Fibroblast of upper back skin (primary cell): Measurements from ENCODE around the gene COMP.
"Not testable (repeated sequence)": the region's sequence is repeated elsewhere in the genome, so short reads cannot be mapped to it uniquely, and the experiment has no call there.

ENCODE experiments used
- DNase-seq: peaks from one replicate; pipeline ENCODE4 v3.0.0-alpha.2; 2013

COMP gene

DNA sequence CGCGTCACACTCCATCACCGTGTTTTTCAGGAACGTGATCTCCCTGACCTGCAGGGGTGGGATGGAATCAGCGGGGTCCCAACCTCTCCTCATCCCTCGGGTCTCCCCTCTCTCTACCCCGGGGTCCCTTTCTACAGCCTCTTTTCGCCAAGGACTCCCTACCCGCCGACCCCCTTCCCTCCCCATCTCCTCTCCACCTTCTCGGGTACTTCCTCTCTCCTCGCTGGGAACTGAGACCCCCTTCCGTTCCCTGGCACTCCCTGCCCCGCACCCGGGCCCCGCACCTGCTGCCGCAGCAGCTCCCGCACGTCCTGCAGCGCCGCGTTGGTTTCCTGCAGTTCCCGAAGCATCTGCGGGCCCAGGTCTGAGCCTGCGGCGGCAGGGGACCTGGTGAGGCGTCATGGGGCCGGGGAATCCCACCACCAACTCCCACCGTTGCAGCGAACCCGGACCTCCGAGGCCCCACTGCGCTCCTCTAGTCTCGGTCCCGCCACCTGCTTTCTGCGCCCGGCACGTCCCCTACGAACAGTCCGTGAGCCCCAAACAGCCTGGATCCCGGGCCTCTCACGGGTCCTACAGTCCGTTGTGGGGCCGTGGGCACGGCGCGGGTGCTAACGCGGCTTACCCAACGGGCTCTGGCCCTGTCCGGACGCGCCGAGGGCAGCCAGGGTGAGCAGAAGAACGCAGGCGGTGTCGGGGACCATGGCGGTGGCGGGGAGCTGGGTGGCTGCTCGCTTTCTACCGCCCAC lies at the start of gene COMP:
TSS of gene COMP (minus strand) at position 740 of the 749 bp plus-strand sequence. CDS start at position 704, 36 bp downstream.
- DNase-seq, result no peak

DNA sequence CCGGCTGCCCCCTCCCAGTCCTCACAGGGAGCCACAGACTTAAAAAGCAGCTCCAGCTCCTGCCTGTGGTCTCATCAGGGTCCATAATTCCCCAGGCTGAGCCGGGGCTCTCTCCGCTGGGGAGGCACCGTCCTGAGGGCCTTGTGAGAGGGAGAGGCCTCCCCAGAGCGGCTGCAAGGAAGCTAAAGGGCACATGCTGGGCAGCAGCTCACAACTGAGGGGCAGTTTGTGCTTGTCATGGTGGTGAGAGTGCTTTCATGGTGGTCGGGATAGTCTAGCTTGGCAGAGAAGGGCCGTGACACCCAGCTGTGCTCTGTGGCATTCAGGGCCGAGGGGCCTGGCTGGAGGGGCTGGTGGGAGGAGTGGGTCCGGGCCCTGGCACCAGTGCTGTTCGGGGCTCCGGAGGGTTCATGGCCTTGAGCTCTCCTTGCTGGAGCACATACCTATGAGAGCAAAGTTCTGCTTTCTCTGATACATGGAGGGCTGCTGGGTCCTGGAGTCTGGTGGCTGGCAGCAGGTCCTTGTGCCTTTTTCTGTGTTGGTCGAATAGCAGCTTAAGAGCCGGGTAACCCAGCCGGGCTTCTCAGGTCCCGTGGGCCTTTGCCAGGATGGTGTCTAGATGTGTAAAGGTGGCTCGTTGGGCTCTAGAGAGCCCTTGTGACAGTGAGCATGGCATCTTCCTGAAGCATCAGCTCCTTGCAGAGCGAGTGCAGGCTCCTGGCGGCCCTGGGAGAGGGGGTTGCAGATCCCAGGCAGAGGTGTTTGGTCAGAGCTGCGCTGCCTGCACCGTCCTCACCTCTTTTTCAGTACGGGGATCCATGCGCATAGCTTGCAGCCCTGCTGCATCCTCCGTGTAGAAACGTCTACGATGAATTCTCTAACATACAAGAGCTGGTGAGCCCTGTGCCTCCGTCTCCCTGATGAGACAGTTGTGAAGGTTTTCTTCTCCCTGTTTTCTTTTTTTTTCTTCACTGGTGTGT lies 49.5 kb upstream of the COMP start:
- DNase-seq, result no peak

DNA sequence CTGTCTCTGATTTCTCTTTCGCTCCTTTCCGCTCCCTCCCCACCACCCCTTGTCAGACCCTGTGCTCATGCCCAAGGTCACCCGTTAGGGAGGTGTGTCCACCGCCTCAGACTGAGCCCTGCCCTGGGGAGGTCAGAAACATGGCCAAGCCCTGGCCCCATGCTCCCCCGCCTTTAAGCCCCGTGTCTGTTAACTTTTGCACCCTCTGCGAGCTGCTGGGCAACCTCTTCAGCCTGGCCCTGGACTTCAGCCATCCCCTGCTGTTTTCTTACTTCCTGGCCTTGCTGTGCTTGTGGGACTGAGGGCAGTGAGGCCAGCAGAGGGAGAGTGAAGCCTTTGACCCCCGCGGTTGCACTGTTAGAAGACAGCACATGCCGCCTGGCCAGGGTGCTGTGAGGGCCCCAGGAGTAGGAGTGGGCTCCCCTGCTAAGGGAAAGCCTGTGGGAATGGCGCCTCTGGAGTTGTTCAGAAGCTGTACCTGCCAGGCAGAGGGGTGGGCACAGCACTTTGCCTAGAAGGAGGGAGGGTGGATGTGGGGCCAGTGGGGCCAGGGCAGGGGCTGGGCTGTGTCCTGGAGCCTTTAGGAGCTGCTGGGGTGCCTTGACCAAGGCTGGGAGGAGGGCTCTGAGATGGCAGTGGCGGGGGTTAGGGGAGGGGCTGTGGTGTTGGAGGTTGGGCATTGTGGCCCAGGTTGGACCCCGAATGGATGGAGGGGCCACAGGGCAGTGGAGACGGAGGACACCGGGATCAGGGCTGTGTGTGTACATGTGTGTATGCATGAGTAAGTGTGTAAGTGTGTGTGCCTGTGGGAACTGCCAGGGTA lies 48.6 kb upstream of the COMP start:
- no peak for DNase-seq

DNA sequence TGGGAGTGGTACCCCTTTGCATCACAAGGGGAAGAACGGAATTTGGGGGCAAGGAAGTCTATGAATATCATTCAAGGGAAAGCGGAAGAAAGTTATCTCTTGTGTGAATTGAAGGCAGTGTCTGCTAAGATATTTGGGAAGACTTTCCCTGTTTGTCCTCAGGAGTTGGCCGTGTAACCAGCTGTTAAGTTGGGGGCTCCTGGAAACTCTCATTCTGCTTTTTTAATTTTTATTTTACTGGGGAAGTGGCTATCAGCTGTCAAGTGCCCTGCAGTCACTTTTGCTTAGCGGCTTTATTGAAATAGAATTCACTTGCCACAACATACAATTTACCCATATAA lies 43.5 kb upstream of the COMP start:
- no peak for DNase-seq

DNA sequence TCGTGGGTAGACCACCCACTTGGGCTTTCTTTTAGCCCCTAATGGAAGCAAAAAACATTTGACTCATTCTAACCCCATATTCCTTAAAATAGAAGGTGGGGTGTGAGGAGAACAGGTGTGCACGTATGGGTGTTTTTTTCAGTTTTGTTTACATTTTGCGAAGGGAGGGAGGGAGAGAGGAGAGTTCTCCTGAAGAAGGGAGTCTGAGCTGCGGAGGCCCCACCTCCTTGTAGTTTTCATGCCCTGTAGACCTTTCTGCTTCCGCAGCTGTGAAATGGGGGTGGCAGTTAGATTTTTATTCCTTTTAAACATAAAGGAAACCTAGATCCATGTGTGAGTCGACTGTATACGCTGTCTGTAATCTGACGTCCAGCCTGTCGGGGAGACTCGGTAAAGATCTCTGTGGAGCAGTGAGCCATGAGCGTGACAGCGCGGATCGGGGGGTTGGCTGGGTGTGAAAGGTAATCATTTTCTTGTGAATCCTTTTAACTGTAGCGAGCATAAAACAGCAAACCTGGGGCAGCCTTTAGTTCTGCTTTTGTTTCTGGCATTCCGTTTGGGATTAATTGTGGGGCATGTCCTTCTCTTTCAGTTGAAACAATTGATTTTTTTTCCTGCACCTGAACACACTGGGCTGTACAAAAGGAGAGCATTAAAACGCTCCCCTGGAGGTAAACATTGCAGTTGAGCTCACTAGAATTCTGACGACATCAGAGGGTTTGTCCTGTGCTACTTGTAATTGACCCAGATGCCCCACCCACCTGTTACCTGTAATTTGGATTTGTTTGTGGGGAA lies 42.9 kb upstream of the COMP start:
- no peak for DNase-seq

DNA sequence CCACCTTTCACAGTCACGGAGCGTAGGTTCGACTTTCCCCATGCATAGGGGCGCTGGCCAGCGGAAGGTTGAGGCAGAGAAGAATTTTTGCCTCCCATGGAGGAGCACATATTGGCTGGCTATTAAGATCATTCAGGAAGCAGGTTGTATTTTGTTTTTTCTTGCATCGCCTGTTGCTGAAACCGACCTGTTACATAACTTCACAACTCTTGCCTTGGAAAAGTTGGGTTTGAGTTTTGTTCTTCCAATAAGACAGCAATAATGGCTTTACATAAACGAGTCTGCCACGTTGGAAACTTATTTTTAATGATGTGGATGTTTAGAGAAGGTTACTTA lies 42.0 kb upstream of the COMP start:
- no peak for DNase-seq

DNA sequence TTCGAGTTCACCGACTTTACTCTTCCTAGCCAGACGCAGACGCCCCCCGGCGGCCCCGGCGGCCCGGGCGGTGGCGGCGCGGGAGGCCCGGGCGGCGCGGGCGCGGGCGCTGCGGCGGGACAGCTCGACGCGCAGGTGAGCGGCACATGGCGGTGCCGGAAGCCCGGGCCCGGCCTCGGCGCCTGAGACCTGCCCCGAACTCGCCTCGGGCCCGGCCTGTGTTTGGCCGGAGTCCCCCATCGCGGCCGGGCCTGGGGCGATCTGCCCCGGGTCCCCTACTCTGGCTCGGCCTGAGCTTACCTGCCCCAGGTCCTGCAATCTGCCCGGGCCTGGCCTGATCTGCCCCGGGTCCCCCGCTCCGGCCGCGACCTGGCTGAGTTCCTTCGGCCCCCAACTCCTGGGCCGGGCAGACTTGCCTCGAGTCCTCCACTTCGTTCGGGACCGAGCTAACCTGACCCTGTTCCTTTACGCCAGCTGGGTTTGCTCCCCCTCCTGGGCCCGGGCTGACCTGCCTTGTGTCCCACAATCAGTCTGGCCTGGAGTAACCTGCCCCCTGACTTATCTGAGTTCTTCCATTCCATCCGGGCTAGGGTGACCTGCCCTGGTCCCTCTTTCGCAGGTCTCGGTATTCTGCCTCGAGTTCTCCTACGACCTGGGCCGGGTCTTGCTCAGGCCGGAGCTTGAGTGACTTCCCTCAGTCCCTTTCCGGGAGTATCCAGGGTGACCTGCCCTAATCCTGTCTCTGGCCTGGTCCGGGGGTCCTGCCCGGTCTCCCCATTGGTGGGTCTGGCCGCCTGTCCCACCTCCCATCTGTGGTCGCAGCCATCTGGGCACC lies 41.4 kb upstream of the COMP start:
- DNase-seq, result no peak

DNA sequence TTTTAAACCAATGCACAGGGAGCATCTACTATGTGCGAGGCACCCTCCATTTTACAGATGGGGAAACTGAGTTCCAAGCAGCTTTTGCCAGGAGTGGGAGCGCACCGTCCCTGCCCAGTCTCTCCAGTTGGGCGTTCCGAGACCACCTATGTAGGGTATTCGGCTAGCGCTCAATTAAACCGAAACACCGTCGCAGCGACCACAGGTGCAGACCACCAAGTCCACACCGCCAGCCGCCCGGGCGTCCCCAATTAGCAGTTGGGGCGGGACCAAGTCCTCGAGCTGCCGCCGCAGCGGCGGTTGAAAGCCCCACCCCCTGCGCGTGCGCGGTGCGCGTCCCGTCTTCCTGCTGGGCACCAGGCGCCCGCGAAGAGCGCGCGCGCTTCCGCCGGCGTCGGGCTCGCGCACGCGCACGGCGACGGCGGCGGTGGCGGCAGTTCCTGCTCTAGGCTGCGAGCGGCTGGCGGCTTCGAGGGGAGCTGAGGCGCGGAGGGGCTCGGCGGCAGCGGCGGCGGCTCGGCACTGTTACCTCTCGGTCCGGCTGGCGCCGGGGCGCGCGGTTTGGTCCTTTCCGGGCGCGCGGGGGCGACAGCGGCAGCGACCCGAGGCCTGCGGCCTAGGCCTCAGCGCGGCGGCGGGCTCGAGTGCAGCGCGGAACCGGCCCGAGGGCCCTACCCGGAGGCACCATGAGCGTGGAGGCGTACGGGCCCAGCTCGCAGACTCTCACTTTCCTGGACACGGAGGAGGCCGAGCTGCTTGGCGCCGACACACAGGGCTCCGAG lies 40.6 kb upstream of the COMP start, which contains the start of gene UPF1:
TSS of gene UPF1 (plus strand) at position 436 of the 782 bp plus-strand sequence. CDS start at position 687, 251 bp downstream.
- DNase-seq, result peak; percentile 89

DNA sequence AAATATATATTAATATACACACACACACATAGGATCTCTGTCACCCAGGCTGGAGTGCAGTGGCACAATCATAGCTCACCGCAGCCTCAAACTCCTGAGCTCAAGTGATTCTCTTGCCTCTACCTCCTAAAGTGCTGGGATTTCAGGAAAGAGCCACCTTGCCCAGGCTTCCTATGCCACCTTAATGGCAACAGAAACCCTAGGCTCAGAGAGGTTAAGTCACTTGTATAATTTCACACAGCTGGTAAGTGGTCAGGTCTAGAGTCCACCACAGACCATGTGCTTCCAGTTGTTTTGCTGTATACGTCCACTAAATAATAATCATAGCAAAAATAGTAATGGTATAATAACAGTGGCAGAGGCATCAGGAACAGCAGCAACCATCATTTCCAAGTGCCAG lies 39.4 kb upstream of the COMP start:
- no peak for DNase-seq

DNA sequence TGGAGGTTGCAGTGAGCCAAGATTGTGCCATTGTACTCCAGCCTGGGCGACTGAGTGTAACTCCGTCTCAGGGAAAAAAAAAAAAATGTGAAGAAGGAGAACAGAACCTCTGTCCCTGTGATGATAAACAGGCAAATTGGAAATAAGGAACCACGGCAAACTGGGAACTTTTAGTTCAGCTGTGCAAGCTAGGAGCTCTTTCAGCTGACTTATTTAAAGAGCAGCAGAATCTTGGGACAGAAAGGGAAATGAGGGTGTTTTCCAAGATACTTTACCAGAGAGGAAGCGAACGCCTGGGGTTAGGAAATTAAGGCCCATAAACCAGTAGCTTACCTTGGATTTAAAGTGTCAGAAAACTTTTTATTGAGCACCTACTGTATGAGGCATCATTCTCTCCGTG lies 37.7 kb upstream of the COMP start:
- no peak for DNase-seq

DNA sequence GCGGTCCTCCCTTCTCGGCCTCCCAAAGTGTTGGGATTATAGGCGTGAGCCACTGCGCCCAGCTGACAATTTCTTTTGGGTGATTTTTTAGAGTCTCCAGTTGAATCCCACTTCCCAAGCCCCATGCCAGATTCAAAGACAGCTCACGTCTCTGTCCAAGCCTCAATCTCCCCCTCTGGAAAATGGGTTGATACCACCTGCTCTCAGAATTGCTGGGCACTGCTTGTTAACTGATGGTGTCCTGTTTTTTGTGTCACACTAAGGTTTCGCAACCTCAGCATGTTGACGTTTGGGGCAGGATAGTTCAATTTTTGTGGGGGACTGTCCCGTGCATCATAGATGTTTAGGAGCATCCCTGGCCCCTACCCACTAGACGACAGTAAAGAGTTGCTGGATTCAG lies 26.5 kb upstream of the COMP start:
- no peak for DNase-seq

DNA sequence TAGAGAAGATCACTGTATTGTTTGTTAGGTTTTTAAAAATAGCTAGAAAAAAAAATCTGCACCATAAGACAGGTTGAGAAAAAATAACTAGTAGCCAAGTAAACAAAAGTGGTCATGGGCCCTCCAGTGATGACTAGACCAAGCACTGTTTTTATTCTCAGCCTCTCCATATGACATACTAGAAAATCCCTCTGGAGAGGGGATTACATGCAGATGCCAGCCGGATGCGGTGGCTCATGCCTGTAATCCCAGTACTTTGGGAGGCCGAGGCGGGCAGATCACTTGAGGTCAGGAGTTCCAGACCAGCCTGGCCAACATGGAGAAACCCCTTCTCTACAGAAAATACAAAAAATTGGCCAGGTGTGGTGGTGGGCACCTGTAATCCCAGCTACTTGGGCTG lies 25.5 kb upstream of the COMP start:
- DNase-seq, result not testable (repeated sequence)

DNA sequence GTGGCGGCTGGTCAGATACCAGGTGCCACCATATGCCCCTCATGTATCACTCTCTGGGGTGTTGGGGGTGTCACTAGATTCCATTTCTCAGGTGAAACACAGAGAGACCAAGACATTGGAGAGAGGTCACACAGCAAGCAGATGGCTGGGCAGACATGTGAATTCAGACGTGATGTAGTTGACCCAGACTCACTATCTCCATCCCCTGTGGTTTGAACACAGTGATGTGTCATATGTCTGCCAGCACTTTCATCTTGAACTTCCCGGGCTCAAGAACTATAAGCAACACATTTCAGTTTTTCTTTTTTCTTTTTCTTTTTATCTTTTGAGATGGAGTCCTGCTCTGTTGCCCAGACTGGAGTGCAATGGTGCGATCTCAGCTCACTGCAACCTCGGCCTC lies 24.6 kb upstream of the COMP start:
- DNase-seq, result no peak

DNA sequence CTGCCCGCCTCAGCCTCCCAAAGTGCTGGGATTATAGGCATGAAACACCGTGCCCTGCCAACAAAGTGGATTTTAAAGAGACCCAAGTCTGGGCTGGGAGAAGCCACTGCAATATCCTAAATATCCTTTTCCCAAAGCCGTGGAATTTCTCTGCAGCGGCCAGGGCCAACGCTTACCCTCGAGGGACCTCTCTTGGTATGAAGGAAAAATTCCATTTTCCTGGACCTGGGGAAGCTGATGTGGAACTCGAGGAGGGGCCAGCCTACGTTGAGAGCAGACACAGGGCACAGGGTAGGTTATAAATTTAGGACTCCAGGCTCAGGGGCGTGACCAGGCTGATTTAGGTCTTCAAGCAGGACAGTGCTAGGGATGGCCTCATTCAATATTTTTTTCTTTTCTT lies 23.0 kb upstream of the COMP start:
- DNase-seq, result peak; percentile 67

DNA sequence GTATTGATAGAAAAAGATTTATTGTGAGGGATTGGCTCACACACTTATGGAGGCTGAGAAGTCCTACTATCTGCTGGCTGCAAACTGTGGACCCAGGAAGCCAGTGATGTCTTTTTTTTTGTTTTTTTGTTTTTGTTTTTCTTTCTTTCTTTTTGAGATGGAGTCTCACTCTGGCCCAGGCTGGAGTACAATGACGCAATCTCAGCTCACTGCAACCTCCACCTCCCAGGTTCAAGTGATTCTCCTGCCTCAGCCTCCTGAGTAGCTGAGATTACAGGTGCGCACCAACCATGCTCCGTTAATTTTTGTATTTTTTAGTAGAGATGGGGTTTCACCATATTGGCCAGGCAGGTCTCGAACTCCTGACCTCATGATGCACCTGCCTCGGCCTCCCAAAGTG lies 20.5 kb upstream of the COMP start:
- DNase-seq, result not testable (repeated sequence)

DNA sequence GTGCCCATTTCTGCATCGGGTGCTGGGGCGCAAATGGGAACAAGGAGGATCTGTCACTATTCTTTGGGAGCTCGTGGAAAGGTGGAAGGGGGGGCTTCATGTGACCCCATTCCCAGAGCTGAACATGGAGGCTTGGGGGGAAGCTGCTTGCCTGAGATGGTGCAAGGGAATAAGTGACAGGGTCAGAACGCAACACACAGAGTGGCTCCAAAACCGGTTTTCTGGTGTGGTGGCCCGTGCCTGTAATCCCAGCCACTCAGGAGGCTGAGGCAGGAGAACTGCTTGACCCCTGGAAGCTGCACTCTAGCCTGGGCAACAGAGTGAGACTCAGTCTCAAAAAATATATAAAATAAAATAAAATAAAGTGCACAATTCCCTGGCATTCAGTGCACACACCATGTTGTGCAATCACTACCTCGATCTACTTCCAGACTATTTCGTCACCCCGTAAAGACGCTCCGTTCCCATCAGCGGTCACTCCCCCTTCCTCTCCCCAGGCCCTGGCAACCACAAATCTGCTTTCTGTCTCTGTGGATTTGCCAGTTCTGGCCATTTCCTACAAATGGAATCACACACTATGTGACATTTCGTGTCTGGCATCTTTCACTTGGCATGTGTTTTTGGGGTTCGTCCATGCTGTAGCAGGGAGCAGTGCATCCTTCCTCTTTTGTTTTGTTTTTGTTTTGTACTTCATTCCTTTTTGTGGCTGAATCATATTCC lies 18.2 kb upstream of the COMP start:
- peak; percentile 70 for DNase-seq

DNA sequence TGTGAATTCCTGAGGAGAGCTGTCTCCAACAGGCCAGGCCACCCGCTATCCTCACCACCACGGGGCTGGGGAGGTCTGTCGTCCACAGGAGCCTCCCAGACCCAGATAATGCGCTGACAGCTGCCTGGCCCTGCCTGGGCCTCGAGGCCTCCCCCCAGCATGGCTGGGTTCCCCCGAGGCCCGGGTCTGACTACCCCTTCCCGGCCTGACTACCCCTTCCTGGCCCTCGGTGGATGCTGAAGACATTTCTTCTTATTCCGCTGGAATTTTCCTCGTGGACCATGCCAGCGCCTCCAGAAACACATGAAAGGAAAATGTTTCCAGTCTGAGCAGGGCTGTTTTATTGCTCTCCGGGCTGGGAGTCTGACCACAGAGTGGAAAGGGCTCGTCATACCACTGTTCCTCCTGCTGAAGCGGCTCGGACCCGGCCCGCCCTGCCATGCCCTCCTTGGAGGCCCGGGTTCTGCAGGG lies 16.8 kb upstream of the COMP start:
- peak; percentile 71 for DNase-seq

DNA sequence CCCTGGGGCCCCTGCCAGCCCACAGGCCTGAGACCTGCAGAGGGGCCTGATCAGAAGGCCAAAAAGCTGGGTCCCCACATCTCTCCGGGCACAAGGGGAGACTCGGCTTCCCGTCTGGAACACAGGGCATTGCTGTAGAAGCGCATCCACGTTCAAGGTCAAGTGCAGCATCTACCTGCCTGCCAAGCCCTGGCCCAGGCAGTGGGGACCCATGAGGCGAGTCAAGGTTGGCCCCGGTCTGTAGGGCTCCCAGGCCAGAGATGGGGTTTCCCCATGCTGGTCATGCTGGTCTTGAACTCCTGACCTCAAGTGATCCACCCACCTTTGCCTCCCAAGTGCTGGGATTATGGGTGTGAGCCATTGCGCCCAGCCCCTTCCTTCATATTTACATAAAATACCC lies 13.5 kb upstream of the COMP start:
- no peak for DNase-seq

DNA sequence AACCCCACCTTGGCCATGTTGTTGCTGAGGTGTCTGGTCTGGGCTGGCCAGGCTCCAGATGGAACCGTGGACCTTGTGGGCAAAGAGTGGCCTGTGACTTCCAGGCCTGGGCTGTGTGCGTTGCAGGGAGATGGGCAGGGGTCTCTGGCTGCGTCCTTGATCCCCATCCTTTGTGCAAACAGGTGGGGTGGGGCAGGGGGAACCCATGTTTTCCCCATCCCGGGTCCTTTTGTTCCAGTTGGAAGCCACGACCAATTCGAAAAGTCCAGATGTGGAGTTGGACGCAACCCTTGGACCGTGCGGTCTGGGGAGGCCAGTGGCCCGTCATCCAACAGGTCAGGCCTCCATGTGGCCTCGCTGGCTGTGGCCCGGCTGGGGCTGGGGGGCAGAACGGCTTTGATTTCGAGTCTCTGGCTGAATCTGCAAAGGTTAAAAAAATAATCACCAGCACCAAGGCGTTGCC lies 13.1 kb upstream of the COMP start:
- DNase-seq, result no peak
